Esophagus squamous epithelium (tissue), 5 donors: ENCODE data around the gene ZNF865. TPM values are rescaled to one million over a fixed set of nuclear protein-coding genes. Genes with fewer than 3 reads are reported as not detected.

Experiments used
- DNase-seq: peaks from one replicate; lab custom pipeline; 2025; lab: John Stamatoyannopoulos, UW
- H3K27ac ChIP-seq, 4 donors: fragments of 200-600 bp; sonication (generic); one replicate each; pipeline ENCODE4 v1.5.1; 2016 to 2019; ENCODE audit warnings: mild to moderate bottlenecking in 1 of 4
- H3K27me3 ChIP-seq, 4 donors: fragments of 200-600 bp; sonication (generic); 1 replicate in 3 of 4; 2 replicates in 1 of 4; pipeline versions ENCODE4 v1.5.1 to v1.6.0; 2017 to 2021; ENCODE audit warnings: antibody characterized with exemption in 1 of 4
- H3K36me3 ChIP-seq, 3 donors: fragments of 200-600 bp; sonication (generic); one replicate each; pipeline ENCODE4 v1.5.1; 2016 to 2019
- H3K4me1 ChIP-seq, 3 donors: fragments of 200-600 bp; sonication (generic); one replicate each; pipeline ENCODE4 v1.5.1; 2017 to 2019
- H3K4me3 ChIP-seq, 4 donors: fragments of 200-600 bp; sonication (generic); 1 replicate in 3 of 4; 2 replicates in 1 of 4; pipeline ENCODE4 v1.5.1; 2016 to 2019; ENCODE audit warnings: mild to moderate bottlenecking in 2 of 4, moderate library complexity in 1 of 4
- H3K9me3 ChIP-seq, 3 donors: fragments of 200-600 bp; sonication (generic); one replicate each; pipeline ENCODE4 v1.5.1; 2016 to 2019
- CTCF ChIP-seq, 6 experiments: fragments of 450-650 bp in 4 of 6; fragments of 200-600 bp in 2 of 6; sonication (generic) in 2 of 6; IDR thresholded peaks; one replicate each; pipeline ENCODE4 v1.5.1; 2016 to 2019; ENCODE audit warnings: antibody characterized with exemption in 6 of 6, mild to moderate bottlenecking in 4 of 6, moderate library complexity in 4 of 6
- POLR2A ChIP-seq, 4 donors: fragments of 450-650 bp; IDR thresholded peaks; one replicate each; pipeline ENCODE4 v1.6.1; 2017; ENCODE audit warnings: antibody characterized with exemption in 4 of 4, mild to moderate bottlenecking in 4 of 4, moderate library complexity in 3 of 4
- WGBS, 2 donors: methylation state at CpG; one replicate each; pipeline ENCODE4 v1.1.5; 2018; 5-methylcytosine and 5-hydroxymethylcytosine counted together
- intact Hi-C: fragments of 100-400 bp; cut with DNase I; formaldehyde crosslinking; loops from one replicate; pipeline ENCODE4 v1.15.0; 2022
- total RNA-seq, 4 donors: library from RNA; depleted of rRNA; stranded (reverse); fragments of >200 nt; gene quantifications; one replicate each; pipeline ENCODE4 v1.1.0, GENCODE V29; 2016
- donor health status: DM: yes; HTN: yes; CAD: no.

Gene ZNF865
- total RNA-seq, 4 donors from 2014 or later: 2.7 to 5.3 (median 3.3) TPM

- DNase-seq: no peak
- intact Hi-C loops: no loop called here
- 79 to 89% methylated on average over 6 to 10 of the region's 10 CpGs for WGBS, 2 donors
- Histone ChIP-seq H3K4me3 (no peak overlapping the region), H3K4me1 (peaks cover 0 to 15% (median 7%) of the 10 kb centered on the region in 3 donors), H3K27ac (no peak overlapping the region), H3K9me3 (no peaks in the 10 kb centered on the region), H3K36me3 (peaks cover 0 to 43% (median 0%) of the 10 kb centered on the region in 3 donors), H3K27me3 (no peaks in the 10 kb centered on the region)
- TF ChIP-seq POLR2A (IDR thresholded peaks at IDR 0.05) (no peak), CTCF (IDR thresholded peaks at IDR 0.05) (no peak)
Measured at GRCh38 chr19:55591555-55591954, 13.9 kb upstream of the ZNF865 start.

GRCh38 chr19:55592391-55593090, 12.9 kb upstream of the ZNF865 start:
- no peak overlapping the region for H3K27ac ChIP-seq
- no peak for DNase-seq
- no peaks in the 10 kb centered on the region for H3K27me3 ChIP-seq
- no peaks in the 10 kb centered on the region for H3K9me3 ChIP-seq
- peaks cover 0 to 6% (median 0%) of the 10 kb centered on the region in 3 donors for H3K4me1 ChIP-seq
- peaks cover 0 to 53% (median 0%) of the 10 kb centered on the region in 3 donors for H3K36me3 ChIP-seq
- no peak overlapping the region for H3K4me3 ChIP-seq
- WGBS, 2 donors: 90% methylated on average over 2 of the region's 73 CpGs; no CpG with 5 or more reads in 1 of the 2 donors
- no peak for TF ChIP-seq CTCF (IDR thresholded peaks at IDR 0.05)
- TF ChIP-seq POLR2A (IDR thresholded peaks at IDR 0.05): no peak
- intact Hi-C loops: no loop called here

GRCh38 chr19:55593096-55593772, 12.2 kb upstream of the ZNF865 start:
- Histone ChIP-seq H3K36me3 (peaks cover 0 to 57% (median 0%) of the 10 kb centered on the region in 3 donors), H3K9me3 (no peaks in the 10 kb centered on the region), H3K27me3 (no peaks in the 10 kb centered on the region), H3K27ac (no peak overlapping the region), H3K4me3 (no peak overlapping the region), H3K4me1 (peaks cover 0 to 4% (median 0%) of the 10 kb centered on the region in 3 donors)
- WGBS, 2 donors: 88 to 93% methylated on average over 8 to 13 of the region's 68 CpGs
- DNase-seq: no peak
- TF ChIP-seq CTCF (IDR thresholded peaks at IDR 0.05): no peak
- TF ChIP-seq POLR2A (IDR thresholded peaks at IDR 0.05): no peak
- intact Hi-C loops: no loop called here

- Histone ChIP-seq H3K27me3 (no peaks in the 10 kb centered on the region), H3K9me3 (no peaks in the 10 kb centered on the region), H3K36me3 (peaks cover 0 to 57% (median 0%) of the 10 kb centered on the region in 3 donors), H3K4me3 (no peak overlapping the region), H3K4me1 (peaks cover 0 to 13% (median 3%) of the 10 kb centered on the region in 3 donors), H3K27ac (no peak overlapping the region)
- 81 to 86% methylated on average over 4 of the region's 4 CpGs for WGBS, 2 donors
- intact Hi-C loops: no loop called here
- no peak for DNase-seq
- TF ChIP-seq CTCF (IDR thresholded peaks at IDR 0.05): no peak
- no peak for TF ChIP-seq POLR2A (IDR thresholded peaks at IDR 0.05)
Measured at GRCh38 chr19:55594996-55595545, 10.4 kb upstream of the ZNF865 start.

- Histone ChIP-seq H3K27me3 (no peaks in the 10 kb centered on the region), H3K4me3 (no peak overlapping the region), H3K4me1 (peaks cover 9 to 23% (median 10%) of the 10 kb centered on the region in 3 donors), H3K27ac (no peak overlapping the region), H3K9me3 (no peaks in the 10 kb centered on the region), H3K36me3 (peaks cover 0 to 57% (median 0%) of the 10 kb centered on the region in 3 donors)
- TF ChIP-seq CTCF (IDR thresholded peaks at IDR 0.05) (no peak), POLR2A (IDR thresholded peaks at IDR 0.05) (no peak)
- intact Hi-C loops: no loop called here
- 94% methylated on average over 3 of the region's 3 CpGs for WGBS, 2 donors
- no peak for DNase-seq
Measured at GRCh38 chr19:55596304-55596703, 9.1 kb upstream of the ZNF865 start.
